Nephron progenitor cell (in vitro differentiated cells): ENCODE data around the gene CFAP20.

Experiments used
- DNase-seq: peaks from one replicate; pipeline ENCODE4 v3.0.0; 2021
- H3K27ac Mint-ChIP-seq: 2 replicates; pipeline ENCODE4 v1.8.0; 2021; ENCODE audit warnings: mild to moderate bottlenecking, moderate library complexity, mixed read lengths
- H3K27me3 Mint-ChIP-seq: 2 replicates; pipeline ENCODE4 v1.8.0; 2021; ENCODE audit warnings: mild to moderate bottlenecking, low read depth, mixed read lengths; ENCODE audit not compliant: poor library complexity
- H3K36me3 Mint-ChIP-seq: 2 replicates; pipeline ENCODE4 v1.8.0; 2021; ENCODE audit warnings: low read depth, mixed read lengths
- H3K4me1 Mint-ChIP-seq: 2 replicates; pipeline ENCODE4 v1.8.0; 2021; ENCODE audit warnings: mixed read lengths
- H3K4me3 Mint-ChIP-seq: 2 replicates; pipeline ENCODE4 v1.8.0; 2021; ENCODE audit warnings: mild to moderate bottlenecking, moderate library complexity, mixed read lengths
- H3K9me3 Mint-ChIP-seq: 2 replicates; pipeline ENCODE4 v1.8.0; 2021; ENCODE audit warnings: mild to moderate bottlenecking, moderate library complexity, mixed read lengths
- CTCF ChIP-seq: fragments of 200-600 bp; sonication (generic); IDR thresholded peaks from 2 replicates; pipeline ENCODE4 v1.5.0; 2021; ENCODE audit warnings: antibody characterized with exemption

Gene CFAP20

GRCh38 chr16:58070585-58070984 is 58.6 kb downstream of the CFAP20 start:
- Mint-ChIP-seq H3K9me3 (peaks cover 16% of the 10 kb centered on the region), H3K27ac (no peak overlapping the region), H3K36me3 (no peaks in the 10 kb centered on the region), H3K4me3 (no peak overlapping the region), H3K4me1 (no peaks in the 10 kb centered on the region), H3K27me3 (peaks cover 10% of the 10 kb centered on the region)
- no peak for DNase-seq
- no peak for TF ChIP-seq CTCF
